TTC549 (cell line): ENCODE measurements around the gene MUTYH.
"Not testable (repeated sequence)": the region's sequence is repeated elsewhere in the genome, so short reads cannot be mapped to it uniquely, and the experiment has no call there.

ENCODE experiments used
- FAIRE-seq: peaks from 2 replicates; lab custom pipeline; 2012; peaks lifted over from hg19 to GRCh38; lab: Jason Lieb, UNC

Gene MUTYH

GRCh38 chr1:45321444-45321843 is 18.8 kb downstream of the MUTYH start:
- FAIRE-seq = no peak

- FAIRE-seq = no peak
Observed at GRCh38 chr1:45319761-45320160, 20.5 kb downstream of the MUTYH start.

GRCh38 chr1:45317166-45317565 is 23.1 kb downstream of the MUTYH start:
- no peak for FAIRE-seq

GRCh38 chr1:45314266-45314665 is 26.0 kb downstream of the MUTYH start:
- no peak for FAIRE-seq

- FAIRE-seq = no peak
Observed at GRCh38 chr1:45306905-45307304, 33.3 kb downstream of the MUTYH start.

GRCh38 chr1:45306319-45306718 is 33.9 kb downstream of the MUTYH start:
- no peak for FAIRE-seq

GRCh38 chr1:45305231-45305630 is 35.0 kb downstream of the MUTYH start:
- no peak for FAIRE-seq

- no peak for FAIRE-seq
Observed at GRCh38 chr1:45304311-45305081, 35.7 kb downstream of the MUTYH start.

- FAIRE-seq = no peak
Observed at GRCh38 chr1:45303520-45304310, 36.5 kb downstream of the MUTYH start.

GRCh38 chr1:45302505-45303150 is 37.6 kb downstream of the MUTYH start:
- FAIRE-seq = no peak

- FAIRE-seq = no peak
Observed at GRCh38 chr1:45300669-45300997, 39.6 kb downstream of the MUTYH start.

- FAIRE-seq = peak; percentile 84
Observed at GRCh38 chr1:45299981-45300668, 40.1 kb downstream of the MUTYH start.

- no peak for FAIRE-seq
Observed at GRCh38 chr1:45299296-45299695, 40.9 kb downstream of the MUTYH start.

- FAIRE-seq = no peak
Observed at GRCh38 chr1:45297666-45298356, 42.4 kb downstream of the MUTYH start.

- no peak for FAIRE-seq
Observed at GRCh38 chr1:45291716-45292115, 48.5 kb downstream of the MUTYH start.

- FAIRE-seq = not testable (repeated sequence)
Observed at GRCh38 chr1:45291002-45291401, 49.2 kb downstream of the MUTYH start.

GRCh38 chr1:45286521-45286920 is 53.7 kb downstream of the MUTYH start:
- FAIRE-seq = not testable (repeated sequence)

- not testable (repeated sequence) for FAIRE-seq
Observed at GRCh38 chr1:45284858-45285257, 55.4 kb downstream of the MUTYH start.

GRCh38 chr1:45282351-45282750 is 57.9 kb downstream of the MUTYH start:
- no peak for FAIRE-seq
